GM12891 (cell line): ENCODE results near the gene GIMAP7.

Source experiments
- DNase-seq: peaks from one replicate; pipeline ENCODE4 v3.0.0; 2011; ENCODE audit warnings: low spot score; ENCODE audit not compliant: insufficient read length
- FAIRE-seq: peaks from 2 replicates; lab custom pipeline; 2011; peaks lifted over from hg19 to GRCh38; lab: Jason Lieb, UNC
- PAX5 ChIP-seq: IDR thresholded peaks from 2 replicates; pipeline ENCODE4 v1.6.1; 2011; ENCODE audit warnings: low read length, moderate library complexity, mild to moderate bottlenecking; ENCODE audit not compliant: insufficient read depth, severe bottlenecking
- POLR2A ChIP-seq: IDR thresholded peaks from 2 replicates; pipeline ENCODE4 v1.6.1; 2011; ENCODE audit warnings: low read depth, low read length, control low read depth
- POLR2AphosphoS5 ChIP-seq: IDR thresholded peaks from 2 replicates; pipeline ENCODE4 v1.6.1; 2011; ENCODE audit warnings: low read depth, low read length, control low read depth
- POU2F2 ChIP-seq: IDR thresholded peaks from 2 replicates; pipeline ENCODE4 v1.6.1; 2011; ENCODE audit warnings: low read depth, mild to moderate bottlenecking, control low read depth, low read length, moderate library complexity
- SPI1 ChIP-seq: IDR thresholded peaks from 2 replicates; pipeline ENCODE4 v1.6.1; 2011; ENCODE audit warnings: low read depth, low read length, control low read depth
- TAF1 ChIP-seq: IDR thresholded peaks from 2 replicates; pipeline ENCODE4 v1.6.1; 2011; ENCODE audit warnings: low read depth, low read length, control low read depth

GIMAP7 gene

GRCh38 chr7:150553163-150553562, 38.5 kb downstream of the GIMAP7 start:
- no peak for TF ChIP-seq SPI1
- no peak for TF ChIP-seq POU2F2
- no peak for TF ChIP-seq POLR2A
- no peak for TF ChIP-seq TAF1
- TF ChIP-seq PAX5: no peak
- TF ChIP-seq POLR2AphosphoS5: no peak
- FAIRE-seq (no peak), DNase-seq (no peak)

- FAIRE-seq: no peak
- no peak for TF ChIP-seq POLR2AphosphoS5
- no peak for TF ChIP-seq PAX5
- TF ChIP-seq TAF1: no peak
- no peak for TF ChIP-seq SPI1
- no peak for TF ChIP-seq POLR2A
- no peak for TF ChIP-seq POU2F2
Observed at GRCh38 chr7:150556521-150557138, 42.0 kb downstream of the GIMAP7 start.

GRCh38 chr7:150560486-150560885, 45.8 kb downstream of the GIMAP7 start:
- DNase-seq (no peak), FAIRE-seq (no peak)
- no peak for TF ChIP-seq PAX5
- TF ChIP-seq TAF1: no peak
- TF ChIP-seq SPI1: no peak
- TF ChIP-seq POLR2AphosphoS5: no peak

More at GRCh38 chr7:150556521-150557138, 42.0 kb downstream of the GIMAP7 start:
- no peak for DNase-seq

- no peak for TF ChIP-seq SPI1
- TF ChIP-seq TAF1: no peak
- TF ChIP-seq POLR2AphosphoS5: no peak
- TF ChIP-seq PAX5: no peak
- TF ChIP-seq POU2F2: no peak
- no peak for TF ChIP-seq POLR2A
- FAIRE-seq (no peak), DNase-seq (no peak)
Observed at GRCh38 chr7:150562919-150563318, 48.2 kb downstream of the GIMAP7 start.

GRCh38 chr7:150564006-150564405, 49.3 kb downstream of the GIMAP7 start:
- no peak for DNase-seq
- TF ChIP-seq PAX5 (no peak), SPI1 (no peak), POU2F2 (no peak), POLR2AphosphoS5 (no peak), POLR2A (no peak), TAF1 (no peak)
- FAIRE-seq: no peak

GRCh38 chr7:150564566-150564965, 49.9 kb downstream of the GIMAP7 start:
- DNase-seq: no peak
- TF ChIP-seq SPI1 (no peak), POU2F2 (no peak), POLR2A (no peak), PAX5 (no peak), POLR2AphosphoS5 (no peak), TAF1 (no peak)

GRCh38 chr7:150565239-150565638, 50.6 kb downstream of the GIMAP7 start:
- no peak for FAIRE-seq
- DNase-seq: no peak
- no peak for TF ChIP-seq POLR2AphosphoS5
- TF ChIP-seq SPI1: no peak
- TF ChIP-seq PAX5: no peak
- TF ChIP-seq POLR2A: no peak
- TF ChIP-seq POU2F2: no peak

More at GRCh38 chr7:150564566-150564965, 49.9 kb downstream of the GIMAP7 start:
- FAIRE-seq: no peak

- no peak for TF ChIP-seq POU2F2
- FAIRE-seq (no peak), DNase-seq (no peak)
Observed at GRCh38 chr7:150566123-150566522, 51.5 kb downstream of the GIMAP7 start.

GRCh38 chr7:150566572-150566971, 51.9 kb downstream of the GIMAP7 start:
- TF ChIP-seq TAF1 (no peak), POU2F2 (no peak), POLR2AphosphoS5 (no peak), PAX5 (no peak), SPI1 (no peak), POLR2A (no peak)
- DNase-seq: no peak
- no peak for FAIRE-seq

- peak; percentile 68 for TF ChIP-seq SPI1
- TF ChIP-seq TAF1: 0 out of 2 replicates have a peak, but pooled peaks have one; percentile 15
- no peak for TF ChIP-seq POLR2AphosphoS5
- FAIRE-seq (no peak), DNase-seq (no peak)
Observed at GRCh38 chr7:150567169-150567568, 52.5 kb downstream of the GIMAP7 start, which contains the start of gene GIMAP4. TSS of gene GIMAP4 (plus strand) at chr7:150567390. CDS start at chr7:150569902, 2,512 bp downstream.

- DNase-seq (no peak), FAIRE-seq (no peak)
- TF ChIP-seq POLR2A (no peak), SPI1 (no peak), PAX5 (no peak), POU2F2 (no peak), TAF1 (no peak), POLR2AphosphoS5 (no peak)
Observed at GRCh38 chr7:150567871-150568301, 53.2 kb downstream of the GIMAP7 start.
